GM18907 (cell line): Measurements from ENCODE around the gene FLG.
"Not testable (repeated sequence)": the region's sequence is repeated elsewhere in the genome, so short reads cannot be mapped to it uniquely, and the experiment has no call there.

Experiments
- ATAC-seq: cut with Tn5 transposase; IDR thresholded peaks from one replicate; pipeline ENCODE4 v1.9.1; 2021; ENCODE audit warnings: mild to moderate bottlenecking, moderate library complexity; ENCODE audit not compliant: unreplicated experiment

Gene FLG

DNA sequence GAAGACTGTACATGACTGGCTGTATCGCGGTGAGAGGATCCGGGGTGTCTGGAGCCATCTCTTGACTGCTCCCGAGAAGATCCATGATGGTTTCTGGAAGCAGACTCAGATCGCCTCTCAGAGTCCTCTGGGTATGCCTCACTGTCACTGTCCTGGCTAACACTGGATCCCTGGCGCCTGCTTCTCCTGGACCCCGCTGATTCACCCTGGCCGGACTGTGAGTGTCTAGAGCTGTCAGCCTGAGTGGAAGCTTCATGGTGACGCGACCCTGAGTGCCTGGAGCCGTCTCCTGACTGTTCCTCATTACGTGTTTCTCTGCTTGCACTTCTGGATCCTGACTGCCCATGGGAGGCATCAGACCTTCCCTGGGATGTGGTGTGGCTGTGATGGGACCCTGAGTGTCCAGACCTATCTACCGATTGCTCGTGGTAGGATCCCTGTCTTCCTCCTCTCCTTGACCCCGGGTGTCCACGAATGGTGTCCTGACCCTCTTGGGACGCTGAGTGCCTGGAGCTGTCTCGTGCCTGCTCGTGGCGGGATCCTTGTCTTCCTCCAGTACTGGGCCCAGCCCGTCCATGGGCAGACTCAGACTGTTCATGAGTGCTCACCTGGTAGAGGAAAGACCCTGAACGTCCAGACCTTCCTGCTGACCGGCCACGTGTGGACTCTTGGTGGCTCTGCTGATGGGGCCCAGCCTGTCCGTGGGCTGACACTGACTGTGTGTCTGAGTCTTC, 21.7 kb downstream of the FLG start:
- ATAC-seq, result not testable (repeated sequence)

DNA sequence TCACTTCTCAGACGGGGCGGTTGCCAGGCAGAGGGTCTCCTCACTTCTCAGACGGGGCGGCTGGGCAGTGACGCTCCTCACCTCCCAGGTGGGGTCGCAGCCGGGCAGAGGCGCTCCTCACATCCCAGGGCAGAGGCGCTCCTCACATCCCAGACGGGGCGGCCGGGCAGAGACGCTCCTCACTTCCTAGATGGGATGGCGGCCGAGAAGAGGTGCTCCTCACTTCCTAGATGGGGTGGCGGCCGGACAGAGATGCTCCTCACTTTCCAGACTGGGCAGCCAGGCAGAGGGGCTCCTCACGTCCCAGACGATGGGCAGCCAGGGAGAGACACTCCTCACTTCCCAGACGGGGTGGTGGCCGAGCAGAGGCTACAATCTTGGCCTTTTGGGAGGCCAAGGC, 68.6 kb downstream of the FLG start:
- not testable (repeated sequence) for ATAC-seq
